ENCODE measurements around the gene DHRS7B. TPM values are rescaled to one million over a fixed set of nuclear protein-coding genes. Genes with fewer than 3 reads are reported as not detected.

Gene DHRS7B
- total and polyA plus RNA-seq, 4 donors, result 14.3 to 21.9 (median 18.7) TPM

- TF ChIP-seq CTCF (IDR thresholded peaks at IDR 0.05; ENCODE audit: low read depth, low read length, missing input control) (no peak), RAD21 (IDR thresholded peaks at IDR 0.05) (no peak)
Observed at GRCh38 chr17:21104608-21105007, 22.2 kb upstream of the DHRS7B start (continued).

DNA sequence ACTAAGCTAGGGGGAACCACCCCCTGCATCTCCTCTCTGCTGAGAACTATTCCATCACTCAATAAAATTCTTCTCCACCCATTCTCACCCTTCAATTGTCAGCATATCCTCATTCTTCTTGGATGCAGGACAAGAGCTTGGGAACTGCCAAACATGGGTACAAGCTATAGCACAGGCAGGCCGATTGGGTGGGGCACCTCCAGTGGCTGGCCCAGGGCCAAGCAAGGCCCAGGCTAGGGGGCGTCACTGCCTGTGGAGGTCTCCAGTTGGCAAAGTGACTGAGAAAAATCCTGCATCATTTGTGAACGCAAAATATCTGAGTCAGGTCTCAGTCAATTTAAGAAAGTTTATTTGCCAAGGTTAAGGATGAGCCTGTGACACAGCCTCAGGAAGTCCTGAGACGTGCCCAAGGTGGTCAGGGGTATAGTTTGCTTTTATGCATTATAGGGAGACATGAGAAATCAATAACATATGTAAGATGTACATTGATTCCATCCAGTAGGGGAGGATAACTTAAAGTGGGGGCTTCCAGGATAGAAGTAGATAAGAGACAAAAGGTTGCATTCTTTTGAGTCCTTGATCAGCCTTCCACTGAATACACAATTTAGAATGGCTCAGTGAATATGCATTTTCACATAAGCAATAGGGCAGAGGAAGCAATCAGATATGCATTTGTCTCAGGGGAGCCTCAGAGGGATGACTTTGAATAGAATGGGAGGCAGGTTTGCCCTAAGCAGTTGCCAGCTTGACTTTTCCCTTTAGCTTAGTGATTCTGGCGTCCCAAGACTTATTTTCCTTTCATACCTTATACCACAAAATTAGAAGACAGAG lies 21.5 kb upstream of the DHRS7B start:
- no peaks in the 10 kb centered on the region for H3K4me1 ChIP-seq (ENCODE audit: control insufficient read depth in 4 of 4, insufficient read depth in 4 of 4, low read length in 3 of 4)
- no peaks in the 10 kb centered on the region for H3K36me3 ChIP-seq (ENCODE audit: control insufficient read depth in 4 of 4, insufficient read depth in 3 of 4, low read depth in 1 of 4, low read length in 3 of 4)
- no peaks in the 10 kb centered on the region for H3K27me3 ChIP-seq (ENCODE audit: control insufficient read depth in 4 of 4, insufficient read depth in 4 of 4, low read length in 3 of 4)
- H3K9me3 ChIP-seq (ENCODE audit: control insufficient read depth in 4 of 4, low read length in 3 of 4), result no peaks in the 10 kb centered on the region
- H3K27ac ChIP-seq (ENCODE audit: low read depth in 1 of 2, low read length in 2 of 2), result no peak overlapping the region
- TF ChIP-seq REST (IDR thresholded peaks at IDR 0.05) (no peak), FOXA2 (IDR thresholded peaks at IDR 0.05) (no peak), SP1 (IDR thresholded peaks at IDR 0.05) (no peak), NR2F2 (IDR thresholded peaks at IDR 0.05) (no peak), ZBTB33 (IDR thresholded peaks at IDR 0.05) (no peak), MAX (IDR thresholded peaks at IDR 0.05) (no peak), HNF4A (conservative IDR thresholded peaks at IDR 0.05) (no peak), RXRA (IDR thresholded peaks at IDR 0.05) (no peak)
- TF ChIP-seq, protein P1, sequence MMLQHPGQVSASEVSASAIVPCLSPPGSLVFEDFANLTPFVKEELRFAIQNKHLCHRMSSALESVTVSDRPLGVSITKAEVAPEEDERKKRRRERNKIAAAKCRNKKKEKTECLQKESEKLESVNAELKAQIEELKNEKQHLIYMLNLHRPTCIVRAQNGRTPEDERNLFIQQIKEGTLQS (IDR thresholded peaks at IDR 0.05), result no peak
- whole genome bisulfite sequencing, result 78% methylated on average over 5 of the region's 5 CpGs
- no peak overlapping the region for H3K9ac ChIP-seq (ENCODE audit: low read depth in 1 of 2, low read length in 2 of 2)
- no peak for DNase-seq (ENCODE audit: low spot score)
- H3K4me3 ChIP-seq (ENCODE audit: low read depth in 1 of 3, low read length in 3 of 3), result no peak overlapping the region

DNA sequence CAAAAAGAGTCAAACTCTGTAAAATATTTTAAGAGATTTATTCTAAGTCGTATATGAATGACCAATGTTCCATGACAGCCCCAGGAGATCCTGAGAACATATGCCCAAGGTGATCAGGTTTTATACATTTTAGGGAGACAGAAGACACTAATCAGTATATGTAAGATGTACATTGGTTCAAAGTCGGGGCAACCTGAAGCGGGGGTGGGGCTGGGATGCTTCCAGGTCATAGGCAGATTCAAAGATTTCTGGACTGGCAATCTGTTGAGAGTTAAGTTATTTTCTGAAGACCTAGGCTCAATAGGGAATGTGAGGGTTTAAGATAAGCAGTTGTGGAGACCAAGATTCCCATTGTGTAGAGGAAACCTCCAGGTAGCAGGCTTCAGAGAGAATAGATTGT lies 20.4 kb upstream of the DHRS7B start:
- Histone ChIP-seq H3K4me1 (ENCODE audit: control insufficient read depth in 4 of 4, insufficient read depth in 4 of 4, low read length in 3 of 4) (no peaks in the 10 kb centered on the region), H3K4me3 (ENCODE audit: low read depth in 1 of 3, low read length in 3 of 3) (no peak overlapping the region), H3K9me3 (ENCODE audit: control insufficient read depth in 4 of 4, low read length in 3 of 4) (no peaks in the 10 kb centered on the region), H3K36me3 (ENCODE audit: control insufficient read depth in 4 of 4, insufficient read depth in 3 of 4, low read depth in 1 of 4, low read length in 3 of 4) (no peaks in the 10 kb centered on the region), H3K27me3 (ENCODE audit: control insufficient read depth in 4 of 4, insufficient read depth in 4 of 4, low read length in 3 of 4) (no peaks in the 10 kb centered on the region), H3K27ac (ENCODE audit: low read depth in 1 of 2, low read length in 2 of 2) (no peak overlapping the region), H3K9ac (ENCODE audit: low read depth in 1 of 2, low read length in 2 of 2) (no peak overlapping the region)
- no peak for DNase-seq (ENCODE audit: low spot score)
- 85% methylated on average over 3 of the region's 3 CpGs for WGBS
- TF ChIP-seq HNF4A (conservative IDR thresholded peaks at IDR 0.05) (no peak), JUND (IDR thresholded peaks at IDR 0.05) (no peak), RXRA (IDR thresholded peaks at IDR 0.05) (no peak), SP1 (IDR thresholded peaks at IDR 0.05) (no peak), HNF4G (IDR thresholded peaks at IDR 0.05) (no peak), ZBTB33 (IDR thresholded peaks at IDR 0.05) (no peak), REST (IDR thresholded peaks at IDR 0.05) (no peak), FOXA1 (IDR thresholded peaks at IDR 0.05) (no peak), NR2F2 (IDR thresholded peaks at IDR 0.05) (no peak)
- TF ChIP-seq, protein P1 (IDR thresholded peaks at IDR 0.05), result no peak

Measured in liver (tissue), 9 donors.